Spleen (tissue), 7 donors: Measurements from ENCODE around the gene METTL1.

Source experiments
- POLR2A ChIP-seq, 3 donors: fragments of 450-650 bp; IDR thresholded peaks; one replicate each; pipeline ENCODE4 v1.5.1; 2017; ENCODE audit warnings: antibody characterized with exemption in 3 of 3, mild to moderate bottlenecking in 1 of 3
- POLR2AphosphoS5 ChIP-seq, 3 donors: sonication (generic); formaldehyde crosslinking; IDR thresholded peaks; one replicate each; pipeline ENCODE4 v1.5.1; 2017; ENCODE audit warnings: antibody characterized with exemption in 3 of 3
- TF ChIP-seq, protein P1 (sequence below), 11 experiments: fragments of 200-600 bp in 7 of 11; fragments of 450-650 bp in 4 of 11; sonication (generic) in 4 of 11; IDR thresholded peaks in 8 of 11; conservative IDR thresholded peaks in 3 of 11; 1 replicate in 7 of 11; 2 replicates in 4 of 11; pipeline versions ENCODE4 v1.4.0 to v1.8.0; 2016 to 2021; ENCODE audit warnings: antibody characterized with exemption in 11 of 11, inconsistent platforms in 4 of 11, mild to moderate bottlenecking in 1 of 11
- donor health status: DM: no; HTN: no; CAD: no; lungs with moderate emphysema.
- donor health status: DM: no; HTN: no; CAD: no.
- donor health status: DM: no; HTN: no; CAD: no.

DNA sequence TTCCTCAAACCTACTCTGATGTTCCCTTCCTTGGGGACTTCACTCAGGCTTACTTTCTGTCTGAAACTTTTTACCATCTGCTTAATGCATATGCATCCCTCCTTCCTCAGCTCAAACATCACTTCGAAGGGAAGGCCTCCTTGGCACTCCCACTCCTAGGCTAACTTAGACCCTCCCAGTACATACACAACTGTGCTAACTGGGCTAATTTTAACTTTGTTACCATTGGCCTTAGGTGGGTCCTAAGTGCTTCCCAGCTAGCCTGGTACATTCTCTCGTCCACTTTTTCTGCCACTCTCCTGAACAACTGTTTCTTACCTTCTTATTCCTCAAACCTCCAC is 4.3 kb upstream of the METTL1 start:
- TF ChIP-seq, protein P1, sequence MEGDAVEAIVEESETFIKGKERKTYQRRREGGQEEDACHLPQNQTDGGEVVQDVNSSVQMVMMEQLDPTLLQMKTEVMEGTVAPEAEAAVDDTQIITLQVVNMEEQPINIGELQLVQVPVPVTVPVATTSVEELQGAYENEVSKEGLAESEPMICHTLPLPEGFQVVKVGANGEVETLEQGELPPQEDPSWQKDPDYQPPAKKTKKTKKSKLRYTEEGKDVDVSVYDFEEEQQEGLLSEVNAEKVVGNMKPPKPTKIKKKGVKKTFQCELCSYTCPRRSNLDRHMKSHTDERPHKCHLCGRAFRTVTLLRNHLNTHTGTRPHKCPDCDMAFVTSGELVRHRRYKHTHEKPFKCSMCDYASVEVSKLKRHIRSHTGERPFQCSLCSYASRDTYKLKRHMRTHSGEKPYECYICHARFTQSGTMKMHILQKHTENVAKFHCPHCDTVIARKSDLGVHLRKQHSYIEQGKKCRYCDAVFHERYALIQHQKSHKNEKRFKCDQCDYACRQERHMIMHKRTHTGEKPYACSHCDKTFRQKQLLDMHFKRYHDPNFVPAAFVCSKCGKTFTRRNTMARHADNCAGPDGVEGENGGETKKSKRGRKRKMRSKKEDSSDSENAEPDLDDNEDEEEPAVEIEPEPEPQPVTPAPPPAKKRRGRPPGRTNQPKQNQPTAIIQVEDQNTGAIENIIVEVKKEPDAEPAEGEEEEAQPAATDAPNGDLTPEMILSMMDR (IDR thresholded peaks at IDR 0.05 in 8 of 11, conservative IDR thresholded peaks at IDR 0.05 in 3 of 11), result no peak
- TF ChIP-seq POLR2A (IDR thresholded peaks at IDR 0.05) (no peak), POLR2AphosphoS5 (IDR thresholded peaks at IDR 0.05) (no peak)
